NCI-H69 (cell line): ENCODE results near the gene SYTL5.

ENCODE experiments used
- DNase-seq: peaks from one replicate; lab custom pipeline; 2025; lab: John Stamatoyannopoulos, UW

The SYTL5 gene

DNA sequence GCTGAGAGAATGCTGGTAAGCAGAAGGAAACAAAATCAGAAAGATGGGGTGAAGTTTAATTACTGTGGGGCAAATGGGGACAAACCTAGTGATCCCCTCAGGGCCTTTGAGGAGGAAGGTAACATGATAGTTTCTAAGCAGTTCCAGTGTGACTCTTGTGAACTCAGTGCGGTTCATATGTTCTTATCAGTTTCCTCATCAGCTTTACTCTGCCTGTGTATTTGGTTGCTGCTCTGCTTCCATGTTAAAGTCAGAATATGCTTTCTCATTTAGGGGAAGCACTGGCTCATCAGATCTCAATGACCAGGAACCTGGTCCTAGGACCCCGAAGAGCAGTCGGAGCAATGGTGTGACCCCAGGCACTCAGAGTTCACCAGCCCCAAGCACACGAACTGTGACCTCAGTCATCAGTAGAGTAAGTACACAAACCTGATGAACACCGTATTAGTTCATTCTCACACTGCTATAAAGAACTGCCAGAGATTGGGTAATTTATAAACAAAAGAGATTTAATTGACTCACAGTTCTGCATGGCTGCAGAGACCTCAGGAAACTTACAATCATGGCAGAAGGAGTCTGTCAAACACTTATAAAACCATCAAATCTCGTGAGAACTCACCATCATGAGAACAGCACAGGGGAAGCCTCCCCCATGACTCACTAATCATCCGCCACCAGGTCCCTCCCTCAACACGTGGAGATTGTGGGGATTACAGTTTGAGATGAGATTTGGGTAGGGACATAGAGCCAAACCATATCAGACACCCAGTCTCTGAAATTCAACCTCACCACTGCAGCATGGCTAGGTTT, 83.0 kb downstream of the SYTL5 start:
- DNase-seq: no peak

DNA sequence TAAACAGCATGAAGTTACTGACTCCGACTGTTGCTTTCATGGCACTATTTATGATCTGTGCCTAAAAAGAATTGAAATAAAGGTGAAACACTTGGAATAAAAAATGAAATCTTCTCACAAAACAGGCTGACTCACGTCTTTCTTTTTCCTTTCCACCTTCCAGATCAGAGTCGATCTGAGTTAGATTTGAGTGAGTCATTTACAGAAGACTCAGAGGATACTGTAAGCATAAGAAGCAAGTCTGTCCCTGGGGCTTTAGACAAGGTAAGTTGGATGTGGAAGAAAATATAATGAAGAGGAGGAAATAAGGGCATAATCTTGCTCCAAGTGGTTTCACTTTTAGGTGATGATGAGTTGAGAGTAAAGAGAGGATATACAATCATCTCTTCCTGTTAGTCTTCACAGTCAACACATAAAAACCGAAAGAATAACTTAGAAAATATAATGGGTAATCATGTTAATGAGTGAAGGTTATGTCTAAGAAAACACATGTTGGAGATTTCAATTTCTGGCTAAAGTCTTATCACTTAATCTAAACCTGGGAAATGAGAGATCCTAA, 89.7 kb downstream of the SYTL5 start:
- DNase-seq: no peak

DNA sequence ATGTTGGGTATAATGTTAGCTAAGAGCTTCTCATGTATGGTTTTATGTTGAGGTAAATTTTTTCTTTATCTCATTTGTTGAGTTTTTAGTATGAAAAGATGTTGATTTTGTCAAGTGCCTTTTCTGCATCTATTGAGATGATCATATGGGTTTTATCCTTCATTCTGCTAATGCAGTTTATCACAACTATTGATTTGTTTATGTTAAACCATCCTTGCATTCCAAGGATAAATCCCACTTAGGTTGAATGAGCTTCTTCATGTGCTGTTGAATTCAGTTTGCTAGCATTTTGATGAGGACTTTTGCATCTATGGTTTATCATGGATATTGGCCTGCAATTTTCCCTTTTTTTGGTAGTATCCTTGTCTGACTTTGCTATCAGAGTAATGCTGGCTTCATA, 93.3 kb downstream of the SYTL5 start:
- no peak for DNase-seq

DNA sequence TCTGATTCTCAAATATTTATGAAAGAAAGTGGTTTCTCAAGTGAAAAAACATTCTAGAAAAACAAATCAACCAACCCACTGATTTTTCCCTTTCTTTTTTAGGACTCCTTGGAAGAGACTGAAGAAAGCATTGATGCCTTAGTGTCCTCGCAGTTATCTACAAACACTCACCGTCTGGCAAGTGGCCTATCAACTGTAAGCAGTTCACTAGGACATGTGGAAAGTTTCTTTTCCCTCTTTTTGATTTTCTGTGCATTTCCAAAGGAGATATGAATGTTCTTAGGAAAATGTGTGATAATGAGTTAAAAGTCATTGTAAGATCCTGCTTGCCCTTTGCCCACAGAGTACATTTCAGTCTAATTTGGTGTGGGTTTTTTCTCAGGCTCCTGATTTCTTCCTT, 95.9 kb downstream of the SYTL5 start:
- no peak for DNase-seq

DNA sequence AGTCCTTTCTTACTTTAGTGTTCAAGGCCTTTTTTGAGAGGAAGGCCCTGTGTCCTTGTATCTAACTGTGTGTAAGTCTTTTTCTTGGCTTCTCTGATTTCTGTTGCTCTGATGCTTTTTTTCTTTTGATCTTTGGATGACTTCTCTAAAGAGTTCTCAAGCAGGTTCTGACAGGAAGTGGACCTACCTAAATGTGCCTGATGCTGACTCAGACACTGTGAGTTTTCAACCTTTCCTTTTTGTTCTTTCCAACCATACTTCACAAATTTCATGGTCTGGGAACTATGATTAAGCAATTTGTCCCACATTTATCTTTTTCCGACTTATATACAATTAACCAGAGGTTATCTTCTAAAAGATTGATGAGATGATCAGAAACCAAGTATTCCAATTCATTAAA, 96.5 kb downstream of the SYTL5 start:
- no peak for DNase-seq

DNA sequence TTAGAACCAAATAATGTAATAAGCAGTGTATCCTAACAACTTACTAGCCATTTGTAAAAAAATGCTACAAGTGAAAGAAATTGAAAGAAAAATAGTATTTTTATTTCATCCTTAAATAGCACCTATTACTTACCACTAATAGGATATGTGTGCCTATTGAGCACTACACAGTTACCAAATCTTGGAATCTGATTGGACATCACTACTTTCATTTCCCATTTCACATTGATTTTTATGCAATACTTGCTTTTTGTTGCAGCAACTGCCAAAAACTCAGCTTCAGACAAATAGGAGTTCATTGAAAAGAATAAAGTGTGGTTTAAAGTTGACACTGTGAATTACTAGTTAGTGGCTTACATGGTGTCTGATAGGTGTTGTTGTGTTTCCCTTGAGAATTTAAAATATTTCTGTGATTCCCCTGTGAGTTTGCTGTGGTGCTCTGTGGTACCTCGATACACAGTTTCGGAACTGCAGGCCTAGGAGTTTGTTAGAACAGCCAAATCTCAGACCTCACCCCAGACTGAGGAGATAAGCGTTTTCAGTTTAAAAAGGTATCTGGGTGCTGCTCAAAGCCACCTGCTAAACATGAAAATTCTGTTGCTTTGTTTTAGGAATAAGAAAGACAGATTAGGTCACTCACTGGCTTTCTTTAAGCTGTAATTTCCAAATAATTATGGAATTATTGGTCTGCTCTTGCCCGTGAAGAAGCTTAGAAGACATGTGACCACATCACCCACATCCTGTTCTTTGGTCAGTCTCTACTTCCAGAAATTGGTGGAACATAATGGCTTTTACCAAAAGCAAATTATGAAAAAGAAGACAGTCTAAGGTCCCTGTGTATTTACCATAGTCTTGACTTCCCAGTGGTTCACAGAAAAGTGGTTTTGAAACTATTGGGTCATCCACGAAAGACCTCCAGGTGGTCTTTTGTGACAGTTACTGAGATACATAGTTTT, 97.8 kb downstream of the SYTL5 start:
- DNase-seq: no peak

DNA sequence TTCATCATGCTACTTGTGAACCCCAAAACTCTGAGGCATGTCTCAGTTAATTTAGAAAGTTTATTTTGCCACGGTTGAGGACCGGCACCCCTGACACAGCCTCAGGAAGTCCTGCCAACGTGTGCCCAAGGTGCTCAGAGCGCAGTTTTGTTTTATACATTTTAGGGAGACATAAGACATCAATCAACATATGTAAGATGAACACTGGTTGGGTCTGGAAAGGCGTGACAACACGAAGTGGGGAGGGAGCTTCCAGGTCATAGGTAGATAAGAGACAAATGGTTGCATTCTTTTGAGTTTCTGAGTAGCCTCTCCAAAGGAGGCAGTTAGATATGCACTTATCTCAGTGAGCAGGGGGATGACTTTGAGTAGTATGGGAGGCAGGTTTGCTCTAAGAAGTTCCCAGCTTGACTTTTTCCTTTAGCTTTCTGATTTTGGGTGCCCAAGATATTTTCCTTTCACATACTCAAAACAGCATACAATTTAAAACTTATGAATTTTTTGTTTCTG, 98.9 kb downstream of the SYTL5 start:
- no peak for DNase-seq

DNA sequence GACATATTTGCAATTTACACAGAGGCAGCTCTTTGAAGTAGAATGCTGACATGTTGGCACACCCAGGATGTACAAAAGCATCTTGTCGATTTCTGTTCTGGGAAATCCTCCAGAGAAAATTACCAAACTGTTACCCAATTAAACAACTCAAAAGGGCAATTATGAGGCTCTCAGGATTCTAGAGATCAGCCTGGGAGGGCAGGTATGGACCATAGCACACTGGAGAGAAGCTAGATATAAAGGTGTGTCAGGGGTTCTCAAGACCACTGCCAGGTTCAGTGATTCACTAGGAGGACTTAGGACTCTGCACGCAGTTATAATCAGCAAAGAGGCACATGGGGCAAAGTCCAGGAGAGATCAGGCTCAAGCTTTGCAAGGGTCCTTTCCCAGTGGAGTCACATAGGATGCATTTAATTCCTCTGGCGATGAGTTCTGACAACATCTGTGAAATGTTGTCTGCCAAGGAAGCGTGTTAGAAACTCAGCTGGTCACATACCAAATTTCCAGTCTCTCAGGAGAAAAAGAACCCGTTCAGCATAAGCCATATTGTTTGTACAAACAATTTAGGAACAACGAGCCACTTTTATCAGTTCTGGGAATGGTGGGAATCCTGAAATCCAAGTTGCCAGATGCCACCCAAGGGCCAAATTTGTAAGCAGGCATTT, 100.8 kb downstream of the SYTL5 start:
- no peak for DNase-seq

DNA sequence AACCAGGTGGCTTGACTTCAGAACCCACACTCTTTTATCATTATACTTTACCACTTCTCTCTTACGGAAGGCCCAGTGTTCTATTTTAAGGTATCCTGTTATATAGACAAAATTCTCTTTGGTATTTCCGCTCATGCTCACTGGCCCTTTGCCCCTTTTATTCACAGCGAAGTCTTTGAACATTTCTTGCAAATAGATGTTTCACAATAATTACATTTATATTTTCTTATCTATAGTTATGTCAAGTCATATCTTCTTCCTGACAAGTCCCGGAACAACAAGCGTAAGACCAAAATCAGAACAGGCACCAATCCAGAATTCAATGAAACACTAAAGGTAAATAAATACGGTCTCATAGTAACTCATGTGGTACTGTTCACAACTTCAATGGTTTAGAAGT, 102.0 kb downstream of the SYTL5 start:
- no peak for DNase-seq

DNA sequence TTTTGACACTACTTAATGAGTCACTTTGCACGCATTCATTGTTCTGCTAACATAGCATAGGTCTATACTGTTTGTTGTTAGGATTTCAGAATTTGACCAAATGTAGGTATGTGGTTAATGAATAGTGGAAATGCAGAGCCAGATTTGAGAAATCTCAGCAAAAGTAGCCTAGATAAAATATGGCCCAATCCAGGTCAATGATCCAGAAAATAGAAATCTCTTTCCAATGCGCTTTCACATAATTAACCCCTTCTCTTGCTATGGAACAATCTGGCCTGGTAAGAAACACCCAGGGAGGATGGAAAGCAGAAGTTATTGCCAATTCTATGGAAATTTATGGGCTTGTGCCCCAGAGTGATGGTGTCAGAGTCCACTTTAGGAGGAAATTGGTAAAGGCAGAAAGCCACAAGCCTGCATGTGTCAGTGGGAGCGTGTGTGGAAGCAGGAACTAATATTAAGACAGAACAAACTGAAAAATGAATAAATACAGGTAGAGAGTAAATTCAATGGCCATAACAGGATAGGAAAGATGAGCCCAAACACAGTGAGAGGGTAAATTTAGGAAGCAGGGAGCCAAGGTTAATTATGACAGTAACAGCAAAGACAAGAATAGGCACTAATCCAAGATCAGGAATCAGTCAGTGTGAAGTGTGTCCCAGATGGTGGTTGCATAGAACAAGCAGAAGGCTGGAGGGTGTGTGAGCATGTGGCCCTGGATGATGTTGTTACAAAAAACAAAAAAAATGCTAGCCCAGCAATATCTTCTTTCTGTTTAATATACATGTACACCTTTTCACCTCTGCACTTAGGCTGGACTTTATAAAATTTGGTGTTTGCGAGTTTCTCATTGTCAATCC, 102.9 kb downstream of the SYTL5 start:
- DNase-seq: peak; percentile 33

DNA sequence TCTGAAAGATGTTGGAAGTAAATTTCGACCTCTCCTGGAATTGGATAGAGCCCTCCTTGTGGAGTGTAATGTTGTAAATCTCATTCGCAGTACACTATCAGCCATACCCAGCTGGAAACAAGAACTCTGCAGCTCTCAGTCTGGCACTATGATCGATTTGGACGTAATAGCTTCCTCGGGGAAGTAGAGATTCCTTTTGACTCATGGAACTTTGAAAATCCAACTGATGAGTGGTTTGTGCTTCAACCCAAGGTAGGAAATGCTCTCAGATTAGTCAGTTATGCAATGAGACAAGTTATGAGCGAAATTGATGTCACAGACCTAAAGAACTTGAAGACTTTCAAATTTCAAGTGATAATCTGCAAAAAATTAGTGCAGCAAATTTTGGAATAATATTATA, 103.9 kb downstream of the SYTL5 start:
- DNase-seq: no peak

DNA sequence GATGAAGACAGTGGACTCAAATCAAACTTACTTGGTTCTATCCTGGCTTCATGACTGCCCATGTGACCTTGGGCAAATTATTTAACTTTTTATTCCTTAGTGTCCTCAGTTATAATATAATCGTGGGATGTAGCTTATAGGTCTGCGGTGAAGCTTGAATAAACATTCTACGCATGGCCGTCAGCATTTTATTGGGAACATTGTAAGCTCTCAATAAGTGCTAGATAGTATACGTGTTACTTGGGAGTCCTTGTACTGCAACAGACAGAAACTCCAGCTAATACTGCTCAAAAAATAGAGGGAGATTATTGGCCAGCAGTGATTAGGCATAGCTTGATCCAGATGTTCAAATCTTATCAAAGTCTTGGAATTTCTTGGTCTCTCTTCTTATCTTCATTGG, 104.8 kb downstream of the SYTL5 start:
- DNase-seq: no peak

DNA sequence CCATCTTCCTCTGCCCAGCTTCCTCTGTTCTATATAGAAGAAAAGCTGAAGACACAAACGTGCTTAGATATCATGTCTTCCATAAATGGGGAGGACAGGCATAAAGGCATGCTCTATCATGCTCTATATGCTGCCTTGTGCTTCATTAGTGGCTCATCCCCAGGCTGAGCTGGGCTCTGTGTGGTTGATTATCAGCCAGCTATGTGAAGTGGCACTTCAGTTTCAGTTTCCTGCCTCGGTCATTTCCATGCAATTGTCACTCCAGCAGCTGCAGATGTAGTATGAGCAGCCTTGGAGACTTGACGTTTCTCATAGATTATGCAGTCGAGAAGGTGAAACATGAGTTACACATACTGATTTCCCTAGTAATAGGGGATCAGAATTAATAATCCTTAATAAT, 106.2 kb downstream of the SYTL5 start:
- DNase-seq: no peak

DNA sequence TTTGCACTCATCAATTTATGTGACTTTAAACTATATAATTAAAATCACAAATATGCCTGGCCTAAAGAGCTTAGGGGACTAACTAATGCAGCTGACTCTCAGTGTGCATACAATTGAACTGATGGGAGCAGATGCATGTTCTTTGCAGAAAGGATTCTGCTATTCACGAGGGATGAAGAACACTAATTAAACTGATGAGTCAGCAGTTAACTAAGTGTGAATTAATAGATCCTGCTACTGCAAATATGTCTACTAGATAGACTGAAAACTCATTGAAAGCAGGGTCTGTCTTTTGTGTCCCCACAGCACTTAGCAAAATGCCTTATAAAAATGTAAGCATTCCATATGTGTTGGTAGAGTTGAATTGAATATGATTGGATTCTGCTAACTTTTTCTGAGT, 110.4 kb downstream of the SYTL5 start:
- DNase-seq: peak; percentile 71

DNA sequence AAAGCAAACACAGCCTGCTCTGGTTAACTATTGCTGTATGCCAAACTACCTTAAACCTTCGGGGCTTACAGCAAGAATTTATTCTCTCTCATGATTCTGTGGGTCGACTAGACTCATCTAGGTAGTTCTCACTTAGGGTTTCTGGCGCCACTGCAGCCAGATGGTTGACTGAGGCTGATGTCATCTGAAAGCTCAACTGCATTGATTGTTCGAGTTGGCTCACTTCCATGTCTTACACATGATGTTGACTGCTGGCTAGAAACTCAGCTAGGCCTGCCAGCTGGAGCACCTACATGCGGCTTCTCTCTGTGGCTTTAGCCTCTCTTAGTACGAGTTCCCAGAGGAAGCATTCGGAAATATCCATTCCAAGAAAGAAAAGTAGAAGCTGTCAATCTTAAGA, 111.1 kb downstream of the SYTL5 start:
- DNase-seq: peak; percentile 84

DNA sequence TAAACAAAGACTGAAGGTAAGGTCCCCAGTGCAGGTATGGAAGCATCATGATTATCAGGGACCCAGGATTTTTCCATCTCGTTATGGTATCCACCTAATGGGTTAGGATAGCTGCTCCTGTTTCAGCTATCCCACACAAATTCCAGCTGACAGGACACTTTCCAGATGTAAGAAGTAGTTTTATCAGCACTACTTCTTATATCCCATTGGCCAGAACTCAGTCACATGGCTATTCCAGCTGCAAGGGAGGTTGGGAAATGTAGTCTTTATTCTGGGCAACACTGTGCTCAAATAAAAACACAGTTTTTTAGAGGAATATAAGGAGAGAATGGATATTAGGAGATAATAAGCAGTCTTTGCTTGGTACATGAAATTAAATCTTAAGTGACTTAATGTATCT, 117.6 kb downstream of the SYTL5 start:
- DNase-seq: no peak

DNA sequence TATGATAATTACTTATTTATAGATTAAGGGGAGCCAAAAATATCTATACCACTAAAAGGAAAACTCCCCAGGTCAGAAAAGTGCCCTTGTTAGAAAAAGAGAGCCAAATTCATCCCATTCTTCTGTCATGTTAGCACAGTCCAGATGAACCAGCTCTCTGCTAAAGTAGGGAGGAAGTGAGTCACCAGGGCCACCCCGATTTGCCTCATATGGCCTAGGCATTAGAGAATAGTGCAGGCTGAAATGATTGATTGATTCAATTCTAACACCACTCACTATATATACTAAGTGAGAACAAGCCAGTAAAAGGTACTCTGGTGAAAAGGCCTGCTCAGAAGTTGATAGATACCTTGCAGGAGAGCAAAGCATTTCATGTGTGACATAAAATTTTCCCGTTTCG, 119.8 kb downstream of the SYTL5 start:
- no peak for DNase-seq

DNA sequence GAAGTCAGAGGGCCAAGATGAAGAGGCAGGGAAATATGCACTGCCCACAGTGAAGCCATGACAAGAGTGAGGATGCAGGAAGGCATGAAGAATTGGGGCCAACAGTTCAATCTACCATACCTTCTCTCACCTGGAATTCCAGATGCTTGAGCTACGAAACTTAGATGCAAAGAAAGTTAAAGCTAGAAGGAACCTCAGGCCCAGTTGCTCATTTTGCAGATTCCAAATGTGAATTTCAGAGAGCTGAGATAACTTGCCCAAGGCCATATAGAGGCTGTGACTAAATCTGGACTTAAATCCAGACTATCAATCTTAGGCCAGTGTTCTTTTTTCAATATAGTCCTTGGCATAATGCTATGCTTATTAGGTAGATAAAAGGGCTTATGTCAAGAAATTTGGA, 121.6 kb downstream of the SYTL5 start:
- DNase-seq: no peak

DNA sequence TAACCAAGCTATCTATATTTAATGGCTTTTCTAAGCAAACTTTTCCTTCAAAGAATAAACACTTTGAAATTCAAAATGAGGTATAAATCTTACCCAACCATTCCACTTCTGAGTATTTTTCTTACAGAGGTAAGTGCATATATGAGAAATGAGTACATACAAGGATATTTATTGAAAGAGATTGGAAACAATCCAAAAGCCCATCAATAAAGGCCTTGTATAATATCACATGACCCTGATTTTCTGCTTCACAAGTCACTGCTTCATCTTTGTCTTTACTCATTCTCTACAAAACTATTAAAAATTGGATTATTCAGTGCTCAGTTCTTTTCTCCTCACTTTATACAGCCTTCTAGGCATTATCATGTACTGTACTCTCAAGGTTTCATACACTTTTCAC, 123.0 kb downstream of the SYTL5 start:
- no peak for DNase-seq

DNA sequence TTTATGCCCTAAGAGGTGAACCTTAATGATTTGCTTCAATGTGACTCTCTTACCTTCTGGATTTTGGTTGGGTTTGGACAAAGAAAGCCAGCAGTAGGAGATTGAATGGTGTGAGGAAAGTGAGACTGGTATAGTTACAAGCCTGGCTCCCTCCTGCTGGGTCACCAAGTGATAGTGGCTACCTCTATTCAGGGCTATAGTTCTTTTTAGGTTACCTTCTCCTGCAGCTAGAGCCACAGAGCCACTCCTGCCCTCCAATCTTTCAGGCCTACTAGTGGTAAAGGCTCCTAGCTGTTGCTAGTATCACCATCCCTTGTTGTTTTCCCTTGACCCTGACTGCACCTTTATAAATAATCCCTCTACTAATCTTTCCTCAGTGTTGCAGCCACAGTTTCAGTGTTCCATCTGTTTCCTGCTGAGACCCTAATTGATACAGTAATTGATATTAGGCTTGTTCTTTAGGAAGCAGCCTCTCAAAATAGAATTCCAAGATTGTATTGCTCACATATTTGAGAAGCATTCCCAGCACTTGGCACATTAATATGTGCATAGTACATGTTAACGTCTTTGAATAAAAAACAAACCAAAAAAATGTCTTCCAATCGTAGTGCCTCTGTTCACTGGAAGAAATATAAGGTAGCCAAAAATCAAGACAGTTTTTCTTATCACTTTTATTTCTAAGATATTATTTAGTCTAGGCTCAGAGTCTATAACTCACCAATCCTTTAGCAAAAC, 132.0 kb downstream of the SYTL5 start:
- DNase-seq: peak; percentile 1
